ENCODE measurements around the gene TATDN3. TPM values are rescaled to one million over a fixed set of nuclear protein-coding genes. Genes with fewer than 3 reads are reported as not detected.

The TATDN3 gene
- total and polyA plus RNA-seq, 2 of the 8 experiments (the other 6 are each of a cell fraction or from before 2014, with no cell fraction given), result 6.9 to 19.4 TPM

DNA sequence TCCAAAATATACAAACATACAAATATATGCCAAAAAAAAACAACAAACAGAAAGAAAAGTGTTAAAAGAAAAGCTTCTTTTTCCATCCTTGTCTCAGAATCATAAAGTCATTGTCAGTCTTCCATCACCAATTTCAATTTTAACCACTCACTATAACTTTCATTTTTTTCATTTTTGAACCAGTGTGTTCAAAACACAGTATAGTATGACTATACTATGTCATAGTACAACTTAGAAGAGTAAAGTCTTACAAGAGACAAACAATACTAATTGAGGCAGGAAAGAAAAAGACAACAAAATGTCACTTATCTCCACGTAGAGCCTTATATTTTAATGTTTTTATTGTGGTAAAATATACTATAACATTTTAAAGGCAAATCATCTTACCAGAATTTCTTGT is 7.7 kb upstream of the TATDN3 start:
- no peaks in the 10 kb centered on the region for H3K4me1 ChIP-seq (replicated peaks in 1 of 4; ENCODE audit: control insufficient read depth in 3 of 4, insufficient read depth in 4 of 4, low read length in 3 of 4)
- H3K4me2 ChIP-seq (ENCODE audit: insufficient read depth in 1 of 2, low read depth in 2 of 2, low read length in 2 of 2), result no peak overlapping the region
- no peak overlapping the region for H4K91ac ChIP-seq (replicated peaks; ENCODE audit: insufficient read length, low read length)
- DNase-seq (ENCODE audit: low read depth in 1 of 2, low spot score in 2 of 2) (no peak), FAIRE-seq (no peak)
- no peak overlapping the region for H3K56ac ChIP-seq (replicated peaks; ENCODE audit: insufficient read length, low read depth, low read length)
- TF ChIP-seq GTF2F1 (IDR thresholded peaks at IDR 0.05; ENCODE audit: borderline replicate concordance, low read depth, low read length), result no peak
- TF ChIP-seq YY1 (IDR thresholded peaks at IDR 0.05; ENCODE audit: low read depth, low read length), result no peak
- TF ChIP-seq HDAC2 (IDR thresholded peaks at IDR 0.05; ENCODE audit: borderline replicate concordance in 1 of 2, low read depth in 2 of 2, low read length in 2 of 2), result no peak
- H3K9ac ChIP-seq (replicated peaks in 1 of 4; ENCODE audit: extremely low read depth in 1 of 4, low read depth in 3 of 4, low read length in 3 of 4), result no peak overlapping the region
- no peak overlapping the region for H3K14ac ChIP-seq (ENCODE audit: insufficient read length)
- H3K27ac ChIP-seq (ENCODE audit: low read depth, low read length), result no peak overlapping the region
- H2AFZ ChIP-seq (ENCODE audit: low read length), result no peak overlapping the region
- H4K8ac ChIP-seq (ENCODE audit: extremely low read depth, insufficient read depth, low read length), result no peak overlapping the region
- ChIA-PET CTCF (ENCODE audit: partially characterized antibody) (interaction anchor here (0.7 to 1.8 kb wide), 3 partner anchors 10 to 118 kb away, joined by 3 to 7 read pairs (median 5); no protein-coding TSS in a partner anchor), POLR2A (ENCODE audit: partially characterized antibody) (no interaction called here)
- no peaks in the 10 kb centered on the region for H4K20me1 ChIP-seq (replicated peaks in 1 of 2; ENCODE audit: control insufficient read depth in 1 of 2, insufficient read depth in 2 of 2, low read length in 2 of 2)
- whole genome bisulfite sequencing, 2 experiments (ENCODE audit: extremely low coverage in 1 of 2, insufficient coverage in 1 of 2, insufficient read length in 1 of 2, insufficient replicate concordance in 2 of 2, low coverage in 1 of 2, low lambda C conversion rate in 2 of 2, missing lambda C conversion rate in 1 of 2), result 83% methylated on average over 1 of the region's 1 CpG; no CpG with 5 or more reads in 1 of the 2 experiments
- no peak overlapping the region for H2BK15ac ChIP-seq (ENCODE audit: low read length)
- H2BK12ac ChIP-seq (ENCODE audit: low read depth, low read length), result no peak overlapping the region
- H3K18ac ChIP-seq (ENCODE audit: extremely low read depth, low read length), result no peak overlapping the region
- peaks cover 0 to 3% of the 10 kb centered on the region in 2 experiments; a peak in 2 of 4 replicates for H3K9me3 ChIP-seq (ENCODE audit: insufficient read depth in 2 of 2, low read depth in 1 of 2, low read length in 1 of 2)
- no peaks in the 10 kb centered on the region for H3K23me2 ChIP-seq (ENCODE audit: low read depth, low read length)
- H3K23ac ChIP-seq (ENCODE audit: insufficient read length), result no peak overlapping the region
- H4K5ac ChIP-seq (ENCODE audit: insufficient read length, low read depth, low read length), result no peak overlapping the region
- H2BK5ac ChIP-seq (ENCODE audit: low read depth, low read length), result no peak overlapping the region
- H3K27me3 ChIP-seq (replicated peaks in 1 of 4; ENCODE audit: control insufficient read depth in 3 of 4, extremely low read depth in 1 of 4, insufficient read depth in 3 of 4, low read length in 3 of 4), result no peaks in the 10 kb centered on the region
- H3K4me3 ChIP-seq (ENCODE audit: extremely low read depth in 1 of 4, insufficient read depth in 2 of 4, low read depth in 3 of 4, low read length in 4 of 4), result no peak overlapping the region
- peaks cover 5 to 66% (median 31%) of the 10 kb centered on the region in 4 experiments; a peak in 7 of 8 replicates for H3K36me3 ChIP-seq (ENCODE audit: control insufficient read depth in 2 of 4, insufficient read depth in 4 of 4, low read length in 3 of 4)
- no peak overlapping the region for H2BK20ac ChIP-seq (ENCODE audit: low read length)
- H3K79me2 ChIP-seq (ENCODE audit: control insufficient read depth in 1 of 2, insufficient read depth in 2 of 2, low read length in 2 of 2), result peaks cover 0 to 18% of the 10 kb centered on the region in 2 experiments; a peak in 2 of 4 replicates
- H3K4ac ChIP-seq (replicated peaks; ENCODE audit: insufficient read length, low read depth, low read length), result no peak overlapping the region
- H3K79me1 ChIP-seq (ENCODE audit: low read depth, low read length), result no peaks in the 10 kb centered on the region; the same call in 1 of the 2 replicates
- no peak overlapping the region for H2AK5ac ChIP-seq (ENCODE audit: low read depth, low read length)
- no peak overlapping the region for H2BK120ac ChIP-seq (replicated peaks; ENCODE audit: low read depth, low read length)
